ENCODE measurements around the gene LDB2. TPM values are rescaled to one million over a fixed set of nuclear protein-coding genes. Genes with fewer than 3 reads are reported as not detected.

LDB2 gene
- total and polyA plus RNA-seq, 2 experiments from 2014 or later, result 48.6 to 80.1 TPM

DNA sequence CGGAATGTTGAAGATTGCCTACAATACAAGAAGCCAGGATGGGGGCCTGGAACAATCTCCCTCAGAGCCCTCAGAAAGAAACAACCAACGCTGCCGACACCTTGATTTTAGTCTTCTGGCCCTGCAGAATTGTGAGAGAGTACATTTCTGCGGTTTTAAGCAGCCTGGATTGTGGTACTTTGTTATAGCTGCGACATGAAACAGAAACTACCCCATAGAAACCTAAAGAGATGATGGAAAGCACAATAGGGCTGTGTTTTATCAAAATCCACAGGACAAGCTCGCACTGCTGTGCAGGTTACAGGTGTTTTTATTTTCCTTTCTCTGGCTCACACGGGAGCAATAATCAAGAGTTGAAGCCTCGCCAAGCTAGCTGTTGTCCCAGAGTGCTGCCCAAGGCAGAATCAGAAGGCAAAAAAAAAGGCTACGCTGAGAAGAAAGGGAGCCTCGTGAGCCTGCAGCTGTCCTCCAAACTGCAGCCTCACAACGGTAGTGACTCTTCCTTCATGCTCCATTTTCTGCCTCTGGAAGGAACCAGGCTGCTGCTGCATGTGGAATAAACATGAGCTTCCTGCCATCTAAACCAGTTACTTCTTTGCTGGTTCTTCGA, 232.4 kb downstream of the LDB2 start:
- Histone ChIP-seq H3K9me2 (ENCODE audit: insufficient read depth) (no peaks in the 10 kb centered on the region; the same call in 1 of the 2 replicates), H3K79me2 (replicated peaks; ENCODE audit: insufficient read depth) (no peaks in the 10 kb centered on the region), H4K20me1 (replicated peaks; ENCODE audit: insufficient read depth) (peaks cover 2% of the 10 kb centered on the region; the same call in 1 of the 2 replicates), H3K27me3 (ENCODE audit: insufficient read depth) (no peaks in the 10 kb centered on the region), H3F3A (replicated peaks; ENCODE audit: low read depth) (no peaks in the 10 kb centered on the region), H3K4me1 (ENCODE audit: insufficient read depth) (peaks cover 4% of the 10 kb centered on the region; the same call in 1 of the 2 replicates), H3K27ac (ENCODE audit: low read depth) (no peak overlapping the region), H3K4me2 (no peak overlapping the region), H3K4me3 (no peak overlapping the region), H3K36me3 (ENCODE audit: insufficient read depth) (0 out of 2 replicates have a peak, but pooled peaks cover 3% of the 10 kb centered on the region), H2AFZ (no peak overlapping the region)
- Mint-ChIP-seq H3K4me3 (no peak overlapping the region), H3K36me3 (ENCODE audit: low read depth) (peaks cover 46% of the 10 kb centered on the region), H3K9me3 (peaks cover 7% of the 10 kb centered on the region; the same call in 2 of the 3 replicates), H3K27ac (no peak overlapping the region), H3K4me1 (peaks cover 15% of the 10 kb centered on the region; the same call in 2 of the 3 replicates), H3K27me3 (ENCODE audit: insufficient read depth, low read depth, poor library complexity) (no peaks in the 10 kb centered on the region)
- ATAC-seq, result no peak
- no peak for DNase-seq (ENCODE audit: low spot score)
- TF ChIP-seq ZNF462 (CRISPR knock-in tag; IDR thresholded peaks at IDR 0.05) (no peak), JUNB (IDR thresholded peaks at IDR 0.05; ENCODE audit: unreplicated experiment) (no peak)
- TF ChIP-seq, protein P1, sequence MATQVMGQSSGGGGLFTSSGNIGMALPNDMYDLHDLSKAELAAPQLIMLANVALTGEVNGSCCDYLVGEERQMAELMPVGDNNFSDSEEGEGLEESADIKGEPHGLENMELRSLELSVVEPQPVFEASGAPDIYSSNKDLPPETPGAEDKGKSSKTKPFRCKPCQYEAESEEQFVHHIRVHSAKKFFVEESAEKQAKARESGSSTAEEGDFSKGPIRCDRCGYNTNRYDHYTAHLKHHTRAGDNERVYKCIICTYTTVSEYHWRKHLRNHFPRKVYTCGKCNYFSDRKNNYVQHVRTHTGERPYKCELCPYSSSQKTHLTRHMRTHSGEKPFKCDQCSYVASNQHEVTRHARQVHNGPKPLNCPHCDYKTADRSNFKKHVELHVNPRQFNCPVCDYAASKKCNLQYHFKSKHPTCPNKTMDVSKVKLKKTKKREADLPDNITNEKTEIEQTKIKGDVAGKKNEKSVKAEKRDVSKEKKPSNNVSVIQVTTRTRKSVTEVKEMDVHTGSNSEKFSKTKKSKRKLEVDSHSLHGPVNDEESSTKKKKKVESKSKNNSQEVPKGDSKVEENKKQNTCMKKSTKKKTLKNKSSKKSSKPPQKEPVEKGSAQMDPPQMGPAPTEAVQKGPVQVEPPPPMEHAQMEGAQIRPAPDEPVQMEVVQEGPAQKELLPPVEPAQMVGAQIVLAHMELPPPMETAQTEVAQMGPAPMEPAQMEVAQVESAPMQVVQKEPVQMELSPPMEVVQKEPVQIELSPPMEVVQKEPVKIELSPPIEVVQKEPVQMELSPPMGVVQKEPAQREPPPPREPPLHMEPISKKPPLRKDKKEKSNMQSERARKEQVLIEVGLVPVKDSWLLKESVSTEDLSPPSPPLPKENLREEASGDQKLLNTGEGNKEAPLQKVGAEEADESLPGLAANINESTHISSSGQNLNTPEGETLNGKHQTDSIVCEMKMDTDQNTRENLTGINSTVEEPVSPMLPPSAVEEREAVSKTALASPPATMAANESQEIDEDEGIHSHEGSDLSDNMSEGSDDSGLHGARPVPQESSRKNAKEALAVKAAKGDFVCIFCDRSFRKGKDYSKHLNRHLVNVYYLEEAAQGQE (IDR thresholded peaks at IDR 0.05; ENCODE audit: unreplicated experiment), result no peak
